Ovary (tissue), 9 donors: ENCODE data around the gene SLC35F4. TPM values are rescaled to one million over a fixed set of nuclear protein-coding genes. Genes with fewer than 3 reads are reported as not detected.

ENCODE experiments used
- DNase-seq, 5 donors: peaks; one replicate each; pipeline ENCODE4 v3.0.0-alpha.2; 2019 to 2020
- H3K27ac ChIP-seq, 2 donors: fragments of 200-600 bp; one replicate each; pipeline versions ENCODE4 v1.5.1 to v1.8.0; 2019 to 2022
- H3K27me3 ChIP-seq: fragments of 200-600 bp; one replicate; pipeline ENCODE4 v1.8.0; 2022
- H3K36me3 ChIP-seq: fragments of 200-600 bp; sonication (generic); one replicate; pipeline ENCODE4 v1.5.1; 2019
- H3K4me1 ChIP-seq: one replicate; pipeline ENCODE4 v1.8.1; 2013; ENCODE audit warnings: mild to moderate bottlenecking, moderate library complexity; ENCODE audit not compliant: insufficient read depth
- H3K4me3 ChIP-seq: fragments of 200-600 bp; sonication (generic); one replicate; pipeline ENCODE4 v1.5.1; 2017
- H3K9me3 ChIP-seq, 2 donors: fragments of 200-600 bp in 1 of 2; sonication (generic) in 1 of 2; one replicate each; pipeline versions ENCODE4 v1.5.1 to v1.8.1; 2013 to 2019; ENCODE audit warnings: mild to moderate bottlenecking in 1 of 2, moderate library complexity in 1 of 2
- CTCF ChIP-seq, 3 donors: fragments of 450-650 bp in 2 of 3; fragments of 200-600 bp in 1 of 3; IDR thresholded peaks; one replicate each; pipeline versions ENCODE4 v1.5.1 to v1.8.0; 2016 to 2022; ENCODE audit warnings: antibody characterized with exemption in 3 of 3, mild to moderate bottlenecking in 1 of 3
- EP300 ChIP-seq: sonication (generic); formaldehyde crosslinking; IDR thresholded peaks from one replicate; pipeline ENCODE4 v1.6.1; 2017; ENCODE audit warnings: antibody characterized with exemption
- POLR2A ChIP-seq: fragments of 450-650 bp; IDR thresholded peaks from one replicate; pipeline ENCODE4 v1.6.1; 2017; ENCODE audit warnings: antibody characterized with exemption, mild to moderate bottlenecking, moderate library complexity
- WGBS, 3 donors: extraction: QIAGEN DNeasy Blood & Tissue Kit in 1 of 3; methylation state at CpG; one replicate each; pipeline versions ENCODE4 v1.1.5 to v1.1.7; 2013 to 2017; 5-methylcytosine and 5-hydroxymethylcytosine counted together
- intact Hi-C, 4 donors: fragments of 100-400 bp; cut with DNase I; formaldehyde crosslinking; loops; one replicate each; pipeline versions ENCODE4 v1.11.0 to v1.15.1; 2022 to 2023
- polyA plus RNA-seq, 2 donors: library from polyadenylated mRNA; stranded (reverse); fragments of 200-250 nt in 1 of 2; fragments of 350-450 nt in 1 of 2; fragmentation: Illumina TruSeq in 1 of 2; extraction: RNeasy Lipid Tissue Mini Kit (QIAGEN cat#74804) in 1 of 2; gene quantifications; one replicate each; pipeline ENCODE4 v1.2.3, GENCODE V29; 2013 to 2014
- total RNA-seq, 7 donors: library from RNA; depleted of rRNA in 2 of 7; stranded (reverse); fragments of >200 nt in 2 of 7; fragmentation: NEBNext Ultra II Directional in 3 of 7; extraction: Animal tissue kit (Norgen Biotek cat#: 25700) in 3 of 7; gene quantifications; one replicate each; pipeline versions ENCODE4 v1.1.0 to v1.2.4, GENCODE V29; 2016 to 2023
- donor health status: DM: no; HTN: no; CAD: no; lungs with moderate emphysema.
- donor health status: DM: no; HTN: no; CAD: no.
- donor health status: Bipolar disorder and iron deficiency.
- donor health status: DM: yes; HTN: yes; CAD: no.
- donor health status: DM: no; HTN: no; CAD: no.
- donor health status: DM: yes; HTN: yes; CAD: no.

SLC35F4 gene
- total and polyA plus RNA-seq, 9 donors, result 0.04 to 0.65 (median 0.20) TPM; not detected in 6

DNA sequence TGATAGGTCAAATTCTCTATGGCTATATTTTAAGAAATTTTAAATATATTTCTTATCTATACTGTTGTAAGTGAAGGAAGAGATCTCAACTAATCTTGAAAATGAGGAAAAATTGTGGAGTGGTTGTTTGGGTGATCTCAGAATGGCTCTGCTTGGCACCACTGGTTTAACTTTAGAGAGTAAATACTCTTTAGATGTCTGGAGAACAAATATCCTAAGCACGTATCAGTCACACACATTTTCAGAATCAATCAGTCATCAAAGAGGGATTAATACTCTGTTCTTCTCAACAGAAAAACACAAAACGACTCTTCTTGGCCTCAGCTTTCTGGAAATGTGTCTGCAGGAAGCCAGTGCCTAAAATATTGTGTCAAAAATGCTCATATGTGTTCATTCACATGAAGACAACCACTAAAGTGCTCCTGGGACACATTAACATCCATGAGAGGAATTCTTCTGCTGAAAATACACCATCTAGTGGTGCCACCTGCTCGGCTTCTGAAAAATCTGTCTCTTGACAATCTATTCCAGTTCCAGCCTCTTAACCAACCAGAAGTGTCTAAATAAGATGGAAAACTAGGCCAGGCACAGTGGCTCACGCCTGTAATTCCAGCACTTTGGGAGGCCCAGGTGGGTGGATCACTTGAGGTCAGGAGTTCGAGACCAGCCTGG is 291.1 kb downstream of the SLC35F4 start:
- Histone ChIP-seq H3K4me3 (no peak overlapping the region), H3K27me3 (no peaks in the 10 kb centered on the region), H3K4me1 (no peaks in the 10 kb centered on the region), H3K27ac (no peak overlapping the region), H3K9me3 (no peaks in the 10 kb centered on the region), H3K36me3 (no peaks in the 10 kb centered on the region)
- 66 to 76% (median 76%) methylated on average over 5 of the region's 5 CpGs for WGBS, 3 donors
- no peak for DNase-seq
- intact Hi-C loops, result no loop called here
- TF ChIP-seq EP300 (no peak), POLR2A (no peak), CTCF (IDR thresholded peaks at IDR 0.05) (no peak)

DNA sequence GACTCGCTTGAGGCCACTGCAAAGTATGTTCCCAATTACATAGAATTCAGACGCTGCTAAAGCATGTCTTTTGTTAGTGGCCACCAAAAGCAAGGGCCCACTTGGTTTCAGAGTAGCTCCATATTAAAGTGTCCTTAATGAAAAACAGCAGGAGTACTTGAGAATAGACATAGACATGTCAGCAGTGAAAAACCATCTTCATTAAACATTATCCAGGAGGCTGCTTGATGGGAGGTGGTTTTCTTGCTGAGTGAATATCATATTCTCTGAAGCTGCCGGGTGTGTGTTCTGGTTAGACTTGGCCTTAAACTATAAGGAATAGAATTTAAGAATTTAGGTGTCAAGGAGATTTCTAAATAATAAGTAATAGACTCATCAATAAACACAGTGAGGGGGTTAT is 292.7 kb downstream of the SLC35F4 start:
- no peaks in the 10 kb centered on the region for H3K36me3 ChIP-seq
- H3K4me1 ChIP-seq, result no peaks in the 10 kb centered on the region
- H3K27ac ChIP-seq, result no peak overlapping the region
- no peak for TF ChIP-seq EP300
- H3K4me3 ChIP-seq, result no peak overlapping the region
- H3K27me3 ChIP-seq, result no peaks in the 10 kb centered on the region
- no peak for DNase-seq
- intact Hi-C loops, result no loop called here
- 87 to 92% (median 88%) methylated on average over 3 of the region's 3 CpGs for WGBS, 3 donors
- no peaks in the 10 kb centered on the region for H3K9me3 ChIP-seq

DNA sequence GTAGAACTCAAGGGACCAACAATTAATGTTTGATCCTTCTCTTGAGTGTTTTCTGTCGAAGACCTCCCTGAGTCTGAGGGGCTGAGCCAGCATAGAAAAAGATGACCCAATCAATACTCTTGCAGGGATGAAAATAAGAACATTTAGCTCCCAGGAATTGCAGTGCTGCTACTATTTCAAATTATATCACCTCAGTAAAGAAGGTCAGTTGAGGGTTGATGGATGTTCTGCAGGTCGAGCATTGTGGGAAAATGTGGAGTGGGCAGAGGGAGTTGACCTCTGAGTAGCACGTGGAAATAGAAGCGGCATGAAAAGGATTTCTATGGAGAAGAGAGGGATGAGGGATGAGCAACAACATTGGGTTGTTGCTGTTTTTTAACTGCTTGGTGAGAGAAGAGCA is 297.3 kb downstream of the SLC35F4 start:
- Histone ChIP-seq H3K27me3 (no peaks in the 10 kb centered on the region), H3K9me3 (no peaks in the 10 kb centered on the region), H3K36me3 (no peaks in the 10 kb centered on the region), H3K4me3 (no peak overlapping the region), H3K4me1 (no peaks in the 10 kb centered on the region), H3K27ac (no peak overlapping the region)
- TF ChIP-seq CTCF (IDR thresholded peaks at IDR 0.05) (no peak), EP300 (no peak), POLR2A (no peak)
- intact Hi-C loops, result loop anchor here in 1 of 4 donors (5.0 kb wide), 1 partner anchor 699 kb away; no protein-coding TSS in a partner anchor
- WGBS, 3 donors, result 62 to 75% (median 75%) methylated on average over 4 of the region's 4 CpGs
- DNase-seq, result no peak

- H3K4me1 ChIP-seq, result no peaks in the 10 kb centered on the region
- no peaks in the 10 kb centered on the region for H3K36me3 ChIP-seq
- intact Hi-C loops, result loop anchor here in 1 of 4 donors (5.0 kb wide), 1 partner anchor 700 kb away; no protein-coding TSS in a partner anchor
- no peak overlapping the region for H3K27ac ChIP-seq
- no peaks in the 10 kb centered on the region for H3K27me3 ChIP-seq
- no peak overlapping the region for H3K4me3 ChIP-seq
- H3K9me3 ChIP-seq, result no peaks in the 10 kb centered on the region
- no peak for DNase-seq
- 85 to 94% (median 87%) methylated on average over 2 of the region's 2 CpGs for WGBS, 3 donors
- TF ChIP-seq POLR2A (no peak), EP300 (no peak), CTCF (IDR thresholded peaks at IDR 0.05) (no peak)
Measured at GRCh38 chr14:57567220-57567619, 298.7 kb downstream of the SLC35F4 start.

DNA sequence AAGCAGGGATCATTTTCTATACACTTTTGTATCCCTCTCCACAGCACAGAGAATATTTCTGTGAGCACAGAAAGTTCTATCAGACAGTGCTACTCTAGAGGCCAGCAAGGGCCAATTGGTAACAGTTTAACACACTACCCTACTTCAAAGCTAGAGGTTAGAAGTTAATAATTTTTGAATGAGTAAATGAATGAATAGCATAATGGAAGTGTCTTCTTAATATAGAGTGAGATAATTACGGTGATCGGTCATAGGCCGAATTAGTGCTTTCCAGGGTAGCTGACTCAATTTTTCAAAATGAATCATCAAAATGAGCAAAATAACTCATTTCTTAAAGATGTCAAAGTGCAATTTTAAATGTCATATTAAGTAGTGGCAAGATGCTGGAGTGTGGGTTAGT is 305.2 kb downstream of the SLC35F4 start:
- Histone ChIP-seq H3K4me3 (no peak overlapping the region), H3K4me1 (no peaks in the 10 kb centered on the region), H3K27me3 (no peaks in the 10 kb centered on the region), H3K9me3 (no peaks in the 10 kb centered on the region), H3K27ac (no peak overlapping the region), H3K36me3 (no peaks in the 10 kb centered on the region)
- intact Hi-C loops, result no loop called here
- DNase-seq, result no peak
- TF ChIP-seq EP300, result no peak
- no peak for TF ChIP-seq POLR2A
- TF ChIP-seq CTCF (IDR thresholded peaks at IDR 0.05), result no peak
- WGBS, 3 donors, result 86 to 95% (median 94%) methylated on average over 3 of the region's 3 CpGs
